Upper lobe of right lung (tissue), 1 donor: ENCODE measurements around the gene TM4SF20. TPM values are rescaled to one million over a fixed set of nuclear protein-coding genes. Genes with fewer than 3 reads are reported as not detected.

Experiments used
- ATAC-seq: fragments of 200-7000 bp; cut with Tn5 transposase; one replicate; pipeline ENCODE4 v1.9.1; 2020; ENCODE audit warnings: mild to moderate bottlenecking, moderate library complexity
- DNase-seq: peaks from one replicate; pipeline ENCODE4 v3.0.0-alpha.2; 2020
- H3K27ac ChIP-seq: fragments of 200-600 bp; one replicate; pipeline ENCODE4 v1.8.0; 2022
- H3K27me3 ChIP-seq: fragments of 200-600 bp; one replicate; pipeline ENCODE4 v1.8.0; 2022; ENCODE audit warnings: mild to moderate bottlenecking
- H3K36me3 ChIP-seq: fragments of 200-600 bp; one replicate; pipeline ENCODE4 v1.8.0; 2022
- H3K4me1 ChIP-seq: fragments of 200-600 bp; one replicate; pipeline ENCODE4 v1.8.0; 2022
- H3K4me3 ChIP-seq: fragments of 200-600 bp; one replicate; pipeline ENCODE4 v1.8.0; 2022; ENCODE audit warnings: mild to moderate bottlenecking
- H3K9me3 ChIP-seq: fragments of 200-600 bp; one replicate; pipeline ENCODE4 v1.8.0; 2022
- intact Hi-C: fragments of 100-400 bp; cut with DNase I; formaldehyde crosslinking; loops from one replicate; pipeline ENCODE4 v1.11.0; 2022
- total RNA-seq: library from RNA; stranded (reverse); fragmentation: NEBNext Ultra II Directional; extraction: Animal tissue kit (Norgen Biotek cat#: 25700); gene quantifications from one replicate; pipeline ENCODE4 v1.2.1, GENCODE V29; 2021
- TF ChIP-seq, protein P1 (sequence below): fragments of 200-600 bp; IDR thresholded peaks from one replicate; pipeline ENCODE4 v1.8.0; 2022; ENCODE audit warnings: antibody characterized with exemption
- donor health status: DM: no; HTN: yes; CAD: no; lungs with severe emphysema.

Gene TM4SF20
- total RNA-seq, 1 donor from 2014 or later = not detected

DNA sequence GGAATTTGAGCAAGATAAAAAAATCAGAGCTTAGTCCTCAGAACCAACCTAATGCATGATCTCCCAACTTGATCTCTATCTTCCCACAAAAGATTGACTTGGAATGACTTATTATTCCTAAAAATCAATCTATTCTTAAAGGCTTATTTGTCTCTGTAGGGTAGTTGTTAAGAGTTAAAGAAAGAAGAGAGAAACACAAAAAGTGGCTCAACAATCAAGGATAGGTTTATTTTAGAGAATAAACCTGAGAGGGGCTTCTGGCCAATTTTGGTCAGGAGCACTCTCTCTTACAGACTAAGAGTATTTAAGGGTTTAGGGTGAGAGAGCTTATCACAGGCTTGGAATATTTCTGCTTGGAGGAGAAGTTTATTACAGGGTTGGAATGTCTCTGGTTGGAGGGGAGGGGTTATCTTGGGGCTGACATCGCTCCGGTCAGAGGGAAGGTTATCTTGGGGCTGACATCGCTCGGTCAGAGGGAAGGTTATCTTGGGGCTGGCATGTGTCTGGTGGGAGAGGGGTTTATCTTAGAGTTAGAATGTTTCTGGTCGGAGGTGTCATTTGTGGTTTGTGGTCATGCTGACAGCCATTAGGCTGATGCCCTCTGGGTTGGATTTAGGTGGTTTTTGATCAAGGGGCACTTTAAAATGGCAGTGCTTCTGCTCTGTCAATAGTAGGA is 56.4 kb downstream of the TM4SF20 start:
- TF ChIP-seq, protein P1, sequence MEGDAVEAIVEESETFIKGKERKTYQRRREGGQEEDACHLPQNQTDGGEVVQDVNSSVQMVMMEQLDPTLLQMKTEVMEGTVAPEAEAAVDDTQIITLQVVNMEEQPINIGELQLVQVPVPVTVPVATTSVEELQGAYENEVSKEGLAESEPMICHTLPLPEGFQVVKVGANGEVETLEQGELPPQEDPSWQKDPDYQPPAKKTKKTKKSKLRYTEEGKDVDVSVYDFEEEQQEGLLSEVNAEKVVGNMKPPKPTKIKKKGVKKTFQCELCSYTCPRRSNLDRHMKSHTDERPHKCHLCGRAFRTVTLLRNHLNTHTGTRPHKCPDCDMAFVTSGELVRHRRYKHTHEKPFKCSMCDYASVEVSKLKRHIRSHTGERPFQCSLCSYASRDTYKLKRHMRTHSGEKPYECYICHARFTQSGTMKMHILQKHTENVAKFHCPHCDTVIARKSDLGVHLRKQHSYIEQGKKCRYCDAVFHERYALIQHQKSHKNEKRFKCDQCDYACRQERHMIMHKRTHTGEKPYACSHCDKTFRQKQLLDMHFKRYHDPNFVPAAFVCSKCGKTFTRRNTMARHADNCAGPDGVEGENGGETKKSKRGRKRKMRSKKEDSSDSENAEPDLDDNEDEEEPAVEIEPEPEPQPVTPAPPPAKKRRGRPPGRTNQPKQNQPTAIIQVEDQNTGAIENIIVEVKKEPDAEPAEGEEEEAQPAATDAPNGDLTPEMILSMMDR = no peak
- Histone ChIP-seq H3K4me1 (peaks cover 19% of the 10 kb centered on the region), H3K27me3 (no peaks in the 10 kb centered on the region), H3K36me3 (no peaks in the 10 kb centered on the region), H3K4me3 (no peak overlapping the region), H3K9me3 (no peaks in the 10 kb centered on the region), H3K27ac (no peak overlapping the region)
- no peak for ATAC-seq
- DNase-seq = no peak
- intact Hi-C loops = no loop called here

DNA sequence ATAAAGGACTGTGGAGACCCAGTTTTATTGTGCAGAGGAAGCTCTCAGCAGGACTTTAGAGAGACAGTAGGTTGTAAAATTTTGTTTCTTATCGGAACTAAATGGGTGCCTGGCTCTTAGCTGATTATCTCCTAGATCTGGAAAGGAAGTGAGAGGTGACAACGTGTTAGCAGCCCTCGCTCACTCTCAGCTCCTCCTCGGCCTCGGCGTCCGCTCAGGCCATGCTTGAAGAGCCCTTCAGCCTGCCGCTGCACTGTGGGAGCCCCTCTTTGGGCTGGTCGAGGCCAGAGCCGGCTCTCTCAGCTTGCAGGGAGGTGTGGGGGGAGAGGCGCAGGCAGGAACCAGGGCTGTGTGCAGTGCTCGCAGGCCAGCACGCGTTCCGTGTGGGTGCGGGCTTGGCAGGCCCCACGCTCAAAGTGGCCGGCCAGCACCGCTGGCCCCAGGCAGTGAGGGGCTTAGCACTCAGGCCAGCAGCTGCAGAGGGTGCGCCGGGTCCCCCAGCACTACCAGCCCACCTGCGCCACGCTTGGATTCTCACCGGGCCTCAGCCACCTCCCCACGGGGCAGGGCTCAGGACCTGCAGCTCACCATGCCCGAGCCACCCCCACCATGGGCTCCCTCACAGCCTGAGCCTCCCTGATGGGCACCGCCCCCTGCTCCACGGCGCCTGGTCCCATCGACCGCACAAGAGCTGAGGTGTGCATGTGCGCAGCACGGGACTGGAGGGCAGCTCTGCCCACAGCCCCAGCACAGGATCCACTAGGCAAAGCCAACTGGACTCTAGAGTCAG is 58.6 kb downstream of the TM4SF20 start:
- Histone ChIP-seq H3K27me3 (no peaks in the 10 kb centered on the region), H3K4me1 (peaks cover 4% of the 10 kb centered on the region), H3K9me3 (no peaks in the 10 kb centered on the region), H3K27ac (no peak overlapping the region), H3K4me3 (no peak overlapping the region), H3K36me3 (no peaks in the 10 kb centered on the region)
- TF ChIP-seq, protein P1 = no peak
- DNase-seq = no peak
- intact Hi-C loops = no loop called here
- ATAC-seq = no peak

- no peaks in the 10 kb centered on the region for H3K36me3 ChIP-seq
- intact Hi-C loops = no loop called here
- no peak overlapping the region for H3K4me3 ChIP-seq
- ATAC-seq (no peak), DNase-seq (no peak)
- H3K27me3 ChIP-seq = no peaks in the 10 kb centered on the region
- H3K4me1 ChIP-seq = no peaks in the 10 kb centered on the region
- H3K27ac ChIP-seq = no peak overlapping the region
- no peaks in the 10 kb centered on the region for H3K9me3 ChIP-seq
- TF ChIP-seq, protein P1 = no peak
Observed at GRCh38 chr2:227317834-227318233, 61.3 kb downstream of the TM4SF20 start.

- no peak overlapping the region for H3K4me3 ChIP-seq
- intact Hi-C loops = no loop called here
- TF ChIP-seq, protein P1 = no peak
- H3K36me3 ChIP-seq = no peaks in the 10 kb centered on the region
- DNase-seq (no peak), ATAC-seq (no peak)
- no peaks in the 10 kb centered on the region for H3K4me1 ChIP-seq
- H3K9me3 ChIP-seq = no peaks in the 10 kb centered on the region
- no peaks in the 10 kb centered on the region for H3K27me3 ChIP-seq
- no peak overlapping the region for H3K27ac ChIP-seq
Observed at GRCh38 chr2:227313310-227313709, 65.8 kb downstream of the TM4SF20 start.

- TF ChIP-seq, protein P1 = no peak
- ATAC-seq (no peak), DNase-seq (no peak)
- Histone ChIP-seq H3K4me1 (no peaks in the 10 kb centered on the region), H3K4me3 (no peak overlapping the region), H3K9me3 (no peaks in the 10 kb centered on the region), H3K27me3 (no peaks in the 10 kb centered on the region), H3K36me3 (no peaks in the 10 kb centered on the region), H3K27ac (no peak overlapping the region)
- intact Hi-C loops = no loop called here
Observed at GRCh38 chr2:227312579-227312978, 66.5 kb downstream of the TM4SF20 start.

Other genes starting within 250 kb of the TM4SF20 start
- 36.1 TPM for gene COL4A4, start 215.1 kb downstream of the TM4SF20 start, total RNA-seq
- 46.4 TPM for gene COL4A3, start 214.7 kb downstream of the TM4SF20 start, total RNA-seq
- gene MFF, start 54.1 kb downstream of the TM4SF20 start, total RNA-seq = 57.2 TPM
- not detected for gene SCYGR1, start 8.6 kb upstream of the TM4SF20 start, total RNA-seq
- gene AGFG1, start 92.8 kb upstream of the TM4SF20 start, total RNA-seq = 92.9 TPM
- gene SCYGR2, start 219.6 kb upstream of the TM4SF20 start, total RNA-seq = not detected
- gene SCYGR3, start 235.5 kb upstream of the TM4SF20 start, total RNA-seq = not detected
- gene SCYGR4, start 238.2 kb upstream of the TM4SF20 start, total RNA-seq = not detected